Activated CD8-positive, alpha-beta memory T cell treated with anti-CD3 and anti-CD28 coated beads, Interleukin-2, amount 10 ng/mL, durations not matched to agents 7 days and 5 days (primary cell): ENCODE results near the gene RBM8A. TPM values are rescaled to one million over a fixed set of nuclear protein-coding genes. Genes with fewer than 3 reads are reported as not detected.
A peak's percentile ranks its signal among the peaks of the same experiment; 100 is the strongest.

Experiments used
- ATAC-seq: fragments of 150-1000 bp; cut with Tn5 transposase; one replicate; pipeline ENCODE4 v1.10.0; 2021; ENCODE audit warnings: moderate library complexity
- CTCF ChIA-PET: fragments of 350-600 bp; sonication (Branson Sonifier 250); formaldehyde crosslinking; loops from one replicate; lab custom pipeline; 2021; ENCODE audit warnings: antibody characterized with exemption; lab: Charles Lee
- DNase-seq: peaks from one replicate; pipeline ENCODE4 v3.0.0-alpha.2; 2020
- H3K27ac Mint-ChIP-seq: one replicate; pipeline ENCODE4 v1.8.0; 2021; ENCODE audit warnings: mild to moderate bottlenecking, mixed read lengths
- H3K27me3 Mint-ChIP-seq: one replicate; pipeline ENCODE4 v1.8.0; 2021; ENCODE audit warnings: mixed read lengths
- H3K36me3 Mint-ChIP-seq: one replicate; pipeline ENCODE4 v1.8.0; 2021; ENCODE audit warnings: mild to moderate bottlenecking, mixed read lengths
- H3K4me1 Mint-ChIP-seq: one replicate; pipeline ENCODE4 v1.8.0; 2021; ENCODE audit warnings: mixed read lengths
- H3K4me3 Mint-ChIP-seq: one replicate; pipeline ENCODE4 v1.8.0; 2021; ENCODE audit warnings: mild to moderate bottlenecking, moderate library complexity, mixed read lengths
- H3K9me3 Mint-ChIP-seq: one replicate; pipeline ENCODE4 v1.8.0; 2022; ENCODE audit warnings: low read depth, mixed read lengths
- total RNA-seq, 2 experiments: library from RNA; stranded (reverse); gene quantifications; one replicate each; pipeline ENCODE4 v1.2.3, GENCODE V29; 2021

The RBM8A gene
- total RNA-seq, 2 experiments from 2014 or later, result 189 to 249 TPM

GRCh38 chr1:145961425-145962156 lies 34.3 kb upstream of the RBM8A start:
- H3K4me3 Mint-ChIP-seq, result peak overlapping the region; percentile 86
- H3K27ac Mint-ChIP-seq, result peak overlapping the region; percentile 82
- peaks cover 61% of the 10 kb centered on the region for H3K4me1 Mint-ChIP-seq
- DNase-seq, result peak; percentile 71
- no peaks in the 10 kb centered on the region for H3K27me3 Mint-ChIP-seq
- H3K36me3 Mint-ChIP-seq, result no peaks in the 10 kb centered on the region
- H3K9me3 Mint-ChIP-seq, result no peaks in the 10 kb centered on the region
- CTCF ChIA-PET, result interaction anchor here (1.0 to 9.4 kb wide), 5 partner anchors 17 to 116 kb away, joined by 3 to 95 read pairs (median 13); partner anchors contain the start of genes NUDT17 and RBM8A
- ATAC-seq, result no peak

- CTCF ChIA-PET, result interaction anchor here (9.4 kb wide), 1 partner anchor 18 kb away, joined by 95 read pairs; no protein-coding TSS in a partner anchor
These were observed 33.8 kb upstream of the RBM8A start for GRCh38 chr1:145961109-145961424.

GRCh38 chr1:145960468-145961108 lies 33.3 kb upstream of the RBM8A start:
- Mint-ChIP-seq H3K36me3 (no peaks in the 10 kb centered on the region), H3K27ac (peak overlapping the region; percentile 78), H3K4me1 (peaks cover 69% of the 10 kb centered on the region), H3K27me3 (no peaks in the 10 kb centered on the region), H3K4me3 (peak overlapping the region; percentile 86), H3K9me3 (no peaks in the 10 kb centered on the region)
- CTCF ChIA-PET, result interaction anchor here (0.7 to 1.3 kb wide), 2 partner anchors 16 to 115 kb away, joined by 3 to 5 read pairs; partner anchors contain the start of gene NUDT17
- ATAC-seq, result peak; percentile 9
- peak; percentile 71 for DNase-seq

More at GRCh38 chr1:145961109-145961424, 33.8 kb upstream of the RBM8A start:
- Mint-ChIP-seq H3K27me3 (no peaks in the 10 kb centered on the region), H3K4me3 (peak overlapping the region; percentile 86), H3K27ac (peak overlapping the region; percentile 78), H3K36me3 (no peaks in the 10 kb centered on the region), H3K4me1 (peaks cover 65% of the 10 kb centered on the region), H3K9me3 (no peaks in the 10 kb centered on the region)
- no peak for ATAC-seq
- no peak for DNase-seq

GRCh38 chr1:145959957-145960467 lies 32.7 kb upstream of the RBM8A start:
- Mint-ChIP-seq H3K36me3 (peaks cover 2% of the 10 kb centered on the region), H3K4me1 (peaks cover 70% of the 10 kb centered on the region), H3K9me3 (no peaks in the 10 kb centered on the region), H3K27me3 (no peaks in the 10 kb centered on the region), H3K27ac (no peak overlapping the region), H3K4me3 (peak overlapping the region; percentile 5)
- ATAC-seq (no peak), DNase-seq (no peak)
- CTCF ChIA-PET, result interaction anchor here (0.7 to 4.1 kb wide), 5 partner anchors 17 to 114 kb away, joined by 3 to 30 read pairs (median 5); partner anchors contain the start of genes NUDT17 and RBM8A

- peak overlapping the region; percentile 5 for H3K4me3 Mint-ChIP-seq
- CTCF ChIA-PET, result interaction anchor here (1.2 to 4.1 kb wide), 4 partner anchors 18 to 114 kb away, joined by 3 to 30 read pairs (median 9); partner anchors contain the start of genes NUDT17 and RBM8A
- peaks cover 4% of the 10 kb centered on the region for H3K36me3 Mint-ChIP-seq
- peaks cover 76% of the 10 kb centered on the region for H3K4me1 Mint-ChIP-seq
- ATAC-seq (no peak), DNase-seq (no peak)
- no peaks in the 10 kb centered on the region for H3K27me3 Mint-ChIP-seq
- no peaks in the 10 kb centered on the region for H3K9me3 Mint-ChIP-seq
- no peak overlapping the region for H3K27ac Mint-ChIP-seq
These were observed 32.0 kb upstream of the RBM8A start for GRCh38 chr1:145959333-145959732.

GRCh38 chr1:145958734-145959133 lies 31.4 kb upstream of the RBM8A start:
- Mint-ChIP-seq H3K27ac (peak overlapping the region; percentile 78), H3K9me3 (no peaks in the 10 kb centered on the region), H3K36me3 (peaks cover 4% of the 10 kb centered on the region), H3K4me3 (peak overlapping the region; percentile 2), H3K4me1 (peaks cover 74% of the 10 kb centered on the region), H3K27me3 (no peaks in the 10 kb centered on the region)
- ATAC-seq (no peak), DNase-seq (no peak)
- CTCF ChIA-PET, result interaction anchor here (1.0 to 4.1 kb wide), 10 partner anchors 18 to 113 kb away, joined by 3 to 30 read pairs (median 9); partner anchors contain the start of genes NUDT17, PIAS3, RBM8A and TXNIP

- H3K27ac Mint-ChIP-seq, result peak within 1 kb of the TSS; percentile 86
- ATAC-seq, result peak; percentile 90
- DNase-seq, result peak; percentile 98
- no peaks in the 10 kb centered on the region for H3K27me3 Mint-ChIP-seq
- CTCF ChIA-PET, result interaction anchor here (0.6 to 4.1 kb wide), 15 partner anchors 19 to 112 kb away, joined by 3 to 30 read pairs (median 6); partner anchors contain the start of genes ITGA10, NUDT17, PIAS3 and RBM8A
- H3K4me3 Mint-ChIP-seq, result peak within 1 kb of the TSS; percentile 91
- peaks cover 9% of the 10 kb centered on the region for H3K36me3 Mint-ChIP-seq
- H3K4me1 Mint-ChIP-seq, result peaks cover 68% of the 10 kb centered on the region
- no peaks in the 10 kb centered on the region for H3K9me3 Mint-ChIP-seq
These were observed 30.4 kb upstream of the RBM8A start, which contains the start of gene LIX1L for GRCh38 chr1:145957443-145958319. LIX1L (minus strand) TSS chr1:145958017; CDS start chr1:145957927, 90 bp downstream.

GRCh38 chr1:145956781-145957442 lies 29.6 kb upstream of the RBM8A start:
- Mint-ChIP-seq H3K4me1 (peaks cover 68% of the 10 kb centered on the region), H3K27ac (peak overlapping the region; percentile 86), H3K36me3 (peaks cover 13% of the 10 kb centered on the region), H3K4me3 (peak overlapping the region; percentile 91), H3K9me3 (no peaks in the 10 kb centered on the region), H3K27me3 (no peaks in the 10 kb centered on the region)
- DNase-seq (no peak), ATAC-seq (no peak)
- CTCF ChIA-PET, result interaction anchor here (0.8 to 4.1 kb wide), 11 partner anchors 20 to 111 kb away, joined by 3 to 30 read pairs (median 6); partner anchors contain the start of genes NUDT17, RBM8A and TXNIP

GRCh38 chr1:145956361-145956760 lies 29.1 kb upstream of the RBM8A start:
- Mint-ChIP-seq H3K9me3 (no peaks in the 10 kb centered on the region), H3K27me3 (no peaks in the 10 kb centered on the region), H3K27ac (peak overlapping the region; percentile 86), H3K4me1 (peaks cover 68% of the 10 kb centered on the region), H3K36me3 (peaks cover 18% of the 10 kb centered on the region), H3K4me3 (peak overlapping the region; percentile 91)
- DNase-seq (no peak), ATAC-seq (no peak)
- CTCF ChIA-PET, result interaction anchor here (0.8 to 4.1 kb wide), 7 partner anchors 22 to 111 kb away, joined by 3 to 30 read pairs (median 5); partner anchors contain the start of genes NUDT17 and RBM8A

GRCh38 chr1:145955436-145955835 lies 28.2 kb upstream of the RBM8A start:
- Mint-ChIP-seq H3K27ac (no peak overlapping the region), H3K4me1 (peaks cover 69% of the 10 kb centered on the region), H3K36me3 (peaks cover 20% of the 10 kb centered on the region), H3K4me3 (no peak overlapping the region), H3K27me3 (no peaks in the 10 kb centered on the region), H3K9me3 (no peaks in the 10 kb centered on the region)
- DNase-seq (no peak), ATAC-seq (no peak)
- CTCF ChIA-PET, result interaction anchor here (1.5 to 1.9 kb wide), 3 partner anchors 21 to 110 kb away, joined by 3 to 6 read pairs (median 4); partner anchors contain the start of gene NUDT17

GRCh38 chr1:145953861-145954260 lies 26.6 kb upstream of the RBM8A start:
- Mint-ChIP-seq H3K9me3 (no peaks in the 10 kb centered on the region), H3K27ac (no peak overlapping the region), H3K4me1 (peaks cover 65% of the 10 kb centered on the region), H3K27me3 (no peaks in the 10 kb centered on the region), H3K36me3 (peaks cover 22% of the 10 kb centered on the region), H3K4me3 (no peak overlapping the region)
- DNase-seq (no peak), ATAC-seq (no peak)
- CTCF ChIA-PET, result interaction anchor here (1.0 kb wide), 1 partner anchor 11 kb away, joined by 3 read pairs; no protein-coding TSS in a partner anchor

GRCh38 chr1:145952903-145953302 lies 25.6 kb upstream of the RBM8A start:
- ATAC-seq, result no peak
- peaks cover 55% of the 10 kb centered on the region for H3K4me1 Mint-ChIP-seq
- peaks cover 26% of the 10 kb centered on the region for H3K36me3 Mint-ChIP-seq
- H3K27ac Mint-ChIP-seq, result no peak overlapping the region
- CTCF ChIA-PET, result no interaction called here
- no peak for DNase-seq
- no peak overlapping the region for H3K4me3 Mint-ChIP-seq
- H3K27me3 Mint-ChIP-seq, result no peaks in the 10 kb centered on the region
- H3K9me3 Mint-ChIP-seq, result no peaks in the 10 kb centered on the region
